ENCODE data around the gene CD84. TPM values are rescaled to one million over a fixed set of nuclear protein-coding genes. Genes with fewer than 3 reads are reported as not detected.
"Not testable (repeated sequence)": the region's sequence is repeated elsewhere in the genome, so short reads cannot be mapped to it uniquely, and the experiment has no call there.

Gene CD84
- total RNA-seq, 2 experiments from 2014 or later, result 18.1 to 20.1 TPM

DNA sequence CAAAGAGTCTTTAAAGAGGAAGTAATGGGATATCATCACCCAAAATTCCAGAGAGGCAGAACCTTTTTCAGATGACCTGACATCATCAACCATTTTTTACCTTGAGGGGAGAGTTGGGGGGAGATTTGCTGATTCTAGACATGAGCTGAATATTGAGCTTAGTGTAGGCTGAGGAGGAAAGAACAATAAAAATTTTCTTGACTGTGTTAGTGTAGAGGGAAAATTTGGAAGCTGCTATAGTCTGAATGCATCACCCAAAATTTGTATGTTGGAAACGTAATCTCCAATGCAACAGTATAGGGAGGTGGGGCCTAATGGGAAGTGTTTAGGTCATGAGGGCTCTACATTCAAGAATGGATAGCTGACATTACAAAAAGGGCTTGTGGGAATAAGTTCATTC is 17.8 kb upstream of the CD84 start:
- Mint-ChIP-seq H3K36me3 (ENCODE audit: low read depth) (peaks cover 18% of the 10 kb centered on the region), H3K27me3 (no peaks in the 10 kb centered on the region), H3K4me3 (no peak overlapping the region), H3K4me1 (ENCODE audit: low read depth) (peaks cover 2% of the 10 kb centered on the region), H3K27ac (no peak overlapping the region), H3K9me3 (peaks cover 31% of the 10 kb centered on the region)
- intact Hi-C loops (cut with micrococcal nuclease), result no loop called here
- DNase-seq (no peak), ATAC-seq (no peak)
- TF ChIP-seq, protein P1, sequence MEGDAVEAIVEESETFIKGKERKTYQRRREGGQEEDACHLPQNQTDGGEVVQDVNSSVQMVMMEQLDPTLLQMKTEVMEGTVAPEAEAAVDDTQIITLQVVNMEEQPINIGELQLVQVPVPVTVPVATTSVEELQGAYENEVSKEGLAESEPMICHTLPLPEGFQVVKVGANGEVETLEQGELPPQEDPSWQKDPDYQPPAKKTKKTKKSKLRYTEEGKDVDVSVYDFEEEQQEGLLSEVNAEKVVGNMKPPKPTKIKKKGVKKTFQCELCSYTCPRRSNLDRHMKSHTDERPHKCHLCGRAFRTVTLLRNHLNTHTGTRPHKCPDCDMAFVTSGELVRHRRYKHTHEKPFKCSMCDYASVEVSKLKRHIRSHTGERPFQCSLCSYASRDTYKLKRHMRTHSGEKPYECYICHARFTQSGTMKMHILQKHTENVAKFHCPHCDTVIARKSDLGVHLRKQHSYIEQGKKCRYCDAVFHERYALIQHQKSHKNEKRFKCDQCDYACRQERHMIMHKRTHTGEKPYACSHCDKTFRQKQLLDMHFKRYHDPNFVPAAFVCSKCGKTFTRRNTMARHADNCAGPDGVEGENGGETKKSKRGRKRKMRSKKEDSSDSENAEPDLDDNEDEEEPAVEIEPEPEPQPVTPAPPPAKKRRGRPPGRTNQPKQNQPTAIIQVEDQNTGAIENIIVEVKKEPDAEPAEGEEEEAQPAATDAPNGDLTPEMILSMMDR (IDR thresholded peaks at IDR 0.05), result no peak
- POLR2A ChIA-PET, result no interaction called here
- CTCF ChIA-PET, result interaction anchor here (1.1 to 2.3 kb wide), 4 partner anchors 9 to 27 kb away, joined by 4 to 18 read pairs (median 6); no protein-coding TSS in a partner anchor

GRCh38 chr1:160590488-160590887 is 11.2 kb upstream of the CD84 start:
- Mint-ChIP-seq H3K4me1 (ENCODE audit: low read depth) (peaks cover 12% of the 10 kb centered on the region), H3K4me3 (no peak overlapping the region), H3K9me3 (peaks cover 14% of the 10 kb centered on the region), H3K36me3 (ENCODE audit: low read depth) (peaks cover 12% of the 10 kb centered on the region), H3K27ac (no peak overlapping the region), H3K27me3 (no peaks in the 10 kb centered on the region)
- TF ChIP-seq, protein P1 (IDR thresholded peaks at IDR 0.05), result no peak
- DNase-seq (peak; percentile 38), ATAC-seq (no peak)
- ChIA-PET CTCF (interaction anchor here (0.7 to 1.9 kb wide), 5 partner anchors 10 to 162 kb away, joined by 3 to 5 read pairs (median 4); no protein-coding TSS in a partner anchor), POLR2A (interaction anchor here (1.3 kb wide), 1 partner anchor 90 kb away, joined by 3 read pairs; no protein-coding TSS in a partner anchor)
- intact Hi-C loops (cut with micrococcal nuclease), result no loop called here

- Mint-ChIP-seq H3K27me3 (no peaks in the 10 kb centered on the region), H3K4me1 (ENCODE audit: low read depth) (peaks cover 26% of the 10 kb centered on the region), H3K36me3 (ENCODE audit: low read depth) (peaks cover 15% of the 10 kb centered on the region), H3K27ac (no peak overlapping the region), H3K4me3 (no peak overlapping the region), H3K9me3 (peaks cover 14% of the 10 kb centered on the region)
- ChIA-PET POLR2A (interaction anchor here (0.6 kb wide), 1 partner anchor 34 kb away, joined by 3 read pairs; no protein-coding TSS in a partner anchor), CTCF (interaction anchor here (1.0 to 2.0 kb wide), 3 partner anchors 8 to 18 kb away, joined by 4 to 5 read pairs (median 4); no protein-coding TSS in a partner anchor)
- intact Hi-C loops (cut with micrococcal nuclease), result no loop called here
- ATAC-seq (no peak), DNase-seq (no peak)
- TF ChIP-seq, protein P1 (IDR thresholded peaks at IDR 0.05), result no peak
Observed at GRCh38 chr1:160588468-160588867, 9.2 kb upstream of the CD84 start.

DNA sequence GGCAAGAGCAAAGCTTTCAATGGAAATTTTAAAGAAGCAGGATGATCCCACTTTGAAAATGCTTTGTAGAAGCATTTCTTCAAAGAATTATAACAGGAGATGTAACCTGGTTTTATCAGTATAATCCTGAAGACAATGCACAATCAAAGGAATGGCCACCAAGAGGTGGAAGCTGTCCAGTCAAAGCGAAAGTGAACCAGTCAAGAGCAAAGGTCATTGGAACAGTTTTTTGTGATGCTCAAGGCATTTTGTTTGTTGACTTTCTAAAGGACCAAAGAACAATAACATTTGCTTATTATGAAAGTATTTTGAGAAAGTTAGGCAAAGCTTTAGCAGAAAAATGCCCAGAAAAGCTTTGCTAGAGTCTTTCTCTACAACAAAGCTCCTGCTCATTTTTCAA is 5.5 kb upstream of the CD84 start:
- no peak for DNase-seq

GRCh38 chr1:160582976-160583375 is 3.7 kb upstream of the CD84 start:
- ChIA-PET CTCF (interaction anchor here (0.8 to 3.6 kb wide), 6 partner anchors 9 to 206 kb away, joined by 3 to 16 read pairs (median 4); no protein-coding TSS in a partner anchor), POLR2A (interaction anchor here (1.8 kb wide), 1 partner anchor 60 kb away, joined by 6 read pairs; the partner anchor contains the start of gene SLAMF6)
- ATAC-seq; H3K4me3 Mint-ChIP-seq; intact Hi-C loops (cut with micrococcal nuclease); H3K27me3 Mint-ChIP-seq; DNase-seq: not testable (repeated sequence)
- Mint-ChIP-seq H3K27ac (peak overlapping the region; percentile 50), H3K9me3 (peaks cover 16% of the 10 kb centered on the region), H3K36me3 (ENCODE audit: low read depth) (peaks cover 25% of the 10 kb centered on the region), H3K4me1 (ENCODE audit: low read depth) (peaks cover 59% of the 10 kb centered on the region)

More for the DNA sequence above, 5.5 kb upstream of the CD84 start:
- intact Hi-C loops (cut with micrococcal nuclease), result no loop called here
- POLR2A ChIA-PET, result interaction anchor here (1.3 kb wide), 1 partner anchor 10 kb away, joined by 4 read pairs; no protein-coding TSS in a partner anchor
- peak overlapping the region; percentile 70 for H3K27ac Mint-ChIP-seq
- CTCF ChIA-PET, result interaction anchor here (0.6 to 3.6 kb wide), 8 partner anchors 9 to 62 kb away, joined by 3 to 16 read pairs (median 4); partner anchors contain the start of gene SLAMF6
- TF ChIP-seq, protein P1 (IDR thresholded peaks at IDR 0.05), result no peak
- peaks cover 16% of the 10 kb centered on the region for H3K9me3 Mint-ChIP-seq
- H3K27me3 Mint-ChIP-seq, result no peaks in the 10 kb centered on the region
- no peak for ATAC-seq
- no peak overlapping the region for H3K4me3 Mint-ChIP-seq
- H3K4me1 Mint-ChIP-seq (ENCODE audit: low read depth), result peaks cover 50% of the 10 kb centered on the region
- H3K36me3 Mint-ChIP-seq (ENCODE audit: low read depth), result peaks cover 25% of the 10 kb centered on the region

All from activated CD8-positive, alpha-beta T cell treated with anti-CD3 and anti-CD28 coated beads for 36 hours (primary cell).